ENCODE measurements around the gene MLLT10. TPM values are rescaled to one million over a fixed set of nuclear protein-coding genes. Genes with fewer than 3 reads are reported as not detected.

The MLLT10 gene
- total RNA-seq, 1 donor: 36.1 TPM

- TF ChIP-seq CTCF (IDR thresholded peaks at IDR 0.05; ENCODE audit: insufficient read depth, low read length): no peak
- no peak for DNase-seq (ENCODE audit: low read depth)
- H3K4me3 ChIP-seq (ENCODE audit: low read depth, low read length): no peak overlapping the region
Measured at GRCh38 chr10:21501731-21502347, 32.2 kb upstream of the MLLT10 start.

- no peak for DNase-seq (ENCODE audit: low read depth)
- no peak overlapping the region for H3K4me3 ChIP-seq (ENCODE audit: low read depth, low read length)
- no peak for TF ChIP-seq CTCF (IDR thresholded peaks at IDR 0.05; ENCODE audit: insufficient read depth, low read length)
Measured at GRCh38 chr10:21502348-21502740, 31.7 kb upstream of the MLLT10 start.

- no peak overlapping the region for H3K4me3 ChIP-seq (ENCODE audit: low read depth, low read length)
- no peak for TF ChIP-seq CTCF (IDR thresholded peaks at IDR 0.05; ENCODE audit: insufficient read depth, low read length)
- DNase-seq (ENCODE audit: low read depth): no peak
Measured at GRCh38 chr10:21503542-21503941, 30.5 kb upstream of the MLLT10 start.

GRCh38 chr10:21505711-21506278 is 28.2 kb upstream of the MLLT10 start:
- TF ChIP-seq CTCF (IDR thresholded peaks at IDR 0.05; ENCODE audit: insufficient read depth, low read length): no peak
- no peak for DNase-seq (ENCODE audit: low read depth)
- H3K4me3 ChIP-seq (ENCODE audit: low read depth, low read length): no peak overlapping the region

GRCh38 chr10:21506351-21506750 is 27.7 kb upstream of the MLLT10 start:
- TF ChIP-seq CTCF (IDR thresholded peaks at IDR 0.05; ENCODE audit: insufficient read depth, low read length): no peak
- DNase-seq (ENCODE audit: low read depth): no peak
- H3K4me3 ChIP-seq (ENCODE audit: low read depth, low read length): no peak overlapping the region

- H3K4me3 ChIP-seq (ENCODE audit: low read depth, low read length): no peak overlapping the region
- no peak for TF ChIP-seq CTCF (IDR thresholded peaks at IDR 0.05; ENCODE audit: insufficient read depth, low read length)
- DNase-seq (ENCODE audit: low read depth): no peak
Measured at GRCh38 chr10:21507150-21507549, 26.9 kb upstream of the MLLT10 start.
